ENCODE results near the gene FAHD1.
A peak's percentile ranks its signal among the peaks of the same experiment; 100 is the strongest.

Gene FAHD1

GRCh38 chr16:1817276-1817589 lies 9.8 kb upstream of the FAHD1 start:
- DNase-seq (ENCODE audit: low read depth), result no peak

- no peak for DNase-seq (ENCODE audit: low read depth)
Observed at GRCh38 chr16:1817716-1818115, 9.3 kb upstream of the FAHD1 start.

GRCh38 chr16:1818204-1818872 lies 8.7 kb upstream of the FAHD1 start:
- no peak for DNase-seq (ENCODE audit: low read depth)

- DNase-seq (ENCODE audit: low read depth), result no peak
Observed at GRCh38 chr16:1818873-1819525, 8.0 kb upstream of the FAHD1 start.

- DNase-seq (ENCODE audit: low read depth), result no peak
Observed at GRCh38 chr16:1819611-1820010, 7.4 kb upstream of the FAHD1 start.

GRCh38 chr16:1820096-1820945 lies 6.7 kb upstream of the FAHD1 start:
- DNase-seq (ENCODE audit: low read depth), result no peak

- no peak for DNase-seq (ENCODE audit: low read depth)
Observed at GRCh38 chr16:1820946-1821290, 6.1 kb upstream of the FAHD1 start.

GRCh38 chr16:1821861-1822611 lies 5.0 kb upstream of the FAHD1 start:
- DNase-seq (ENCODE audit: low read depth), result no peak

GRCh38 chr16:1822801-1823200 lies 4.2 kb upstream of the FAHD1 start:
- no peak for DNase-seq (ENCODE audit: low read depth)

- peak; percentile 60 for DNase-seq (ENCODE audit: low read depth)
Observed at GRCh38 chr16:1823821-1824220, 3.2 kb upstream of the FAHD1 start.

- no peak for DNase-seq (ENCODE audit: low read depth)
Observed at GRCh38 chr16:1825381-1825863, 1.6 kb upstream of the FAHD1 start.

- DNase-seq (ENCODE audit: low read depth), result peak; percentile 26
Observed at GRCh38 chr16:1825864-1826690, 929 bp upstream of the FAHD1 start.

GRCh38 chr16:1828645-1829410 lies 1.8 kb downstream of the FAHD1 start:
- no peak for DNase-seq (ENCODE audit: low read depth)

GRCh38 chr16:1830213-1830612 lies 3.2 kb downstream of the FAHD1 start:
- no peak for DNase-seq (ENCODE audit: low read depth)

GRCh38 chr16:1831186-1832075 lies 4.4 kb downstream of the FAHD1 start:
- no peak for DNase-seq (ENCODE audit: low read depth)

GRCh38 chr16:1832838-1833454 lies 5.9 kb downstream of the FAHD1 start:
- DNase-seq (ENCODE audit: low read depth), result no peak

- DNase-seq (ENCODE audit: low read depth), result no peak
Observed at GRCh38 chr16:1834096-1834495, 7.1 kb downstream of the FAHD1 start.

GRCh38 chr16:1839554-1839953 lies 12.5 kb downstream of the FAHD1 start:
- DNase-seq (ENCODE audit: low read depth), result peak; percentile 67

- no peak for DNase-seq (ENCODE audit: low read depth)
Observed at GRCh38 chr16:1845985-1846384, 19.0 kb downstream of the FAHD1 start.

All from EH (cell line).